Endodermal cell (in vitro differentiated cells): ENCODE measurements around the gene FBXL3. TPM values are rescaled to one million over a fixed set of nuclear protein-coding genes. Genes with fewer than 3 reads are reported as not detected.
A peak's percentile ranks its signal among the peaks of the same experiment; 100 is the strongest.

Experiments used
- DNase-seq: peaks from one replicate; pipeline ENCODE4 v3.0.0-alpha.2; 2017
- H3K27ac ChIP-seq: 2 replicates; pipeline ENCODE4 v1.5.1; 2013; ENCODE audit warnings: mild to moderate bottlenecking, low read depth, low read length, moderate library complexity
- H3K27me3 ChIP-seq: 2 replicates; pipeline ENCODE4 v1.6.1; 2013; ENCODE audit warnings: mild to moderate bottlenecking, low read length, moderate library complexity; ENCODE audit not compliant: insufficient read depth, control insufficient read depth, poor library complexity, severe bottlenecking
- H3K36me3 ChIP-seq: 2 replicates; pipeline ENCODE4 v1.7.0; 2013; ENCODE audit warnings: mild to moderate bottlenecking, low read length, moderate library complexity; ENCODE audit not compliant: control insufficient read depth, insufficient read depth
- H3K4me1 ChIP-seq: one replicate; pipeline ENCODE4 v1.7.0; 2013; ENCODE audit warnings: low read length; ENCODE audit not compliant: control insufficient read depth, insufficient read depth
- H3K4me3 ChIP-seq: 2 replicates; pipeline ENCODE4 v1.5.1; 2013; ENCODE audit warnings: mild to moderate bottlenecking, low read length, moderate library complexity
- H3K9ac ChIP-seq: 2 replicates; pipeline ENCODE4 v1.6.1; 2013; ENCODE audit warnings: mild to moderate bottlenecking, low read length, moderate library complexity; ENCODE audit not compliant: poor library complexity, severe bottlenecking; ENCODE audit errors: extremely low read depth
- H3K9me3 ChIP-seq: 2 replicates; pipeline ENCODE4 v1.6.1; 2013; ENCODE audit warnings: mild to moderate bottlenecking, low read length, moderate library complexity; ENCODE audit not compliant: control insufficient read depth
- H3K27ac Mint-ChIP-seq: 2 replicates; pipeline ENCODE4 v1.8.0; 2020; ENCODE audit warnings: mixed read lengths
- H3K27me3 Mint-ChIP-seq: 2 replicates; pipeline ENCODE4 v1.8.0; 2021; ENCODE audit warnings: mild to moderate bottlenecking, mixed read lengths; ENCODE audit not compliant: insufficient read depth
- H3K36me3 Mint-ChIP-seq: 2 replicates; pipeline ENCODE4 v1.8.0; 2020; ENCODE audit warnings: low read depth, mixed read lengths
- H3K4me1 Mint-ChIP-seq: 2 replicates; pipeline ENCODE4 v1.8.0; 2020; ENCODE audit warnings: mixed read lengths
- H3K4me3 Mint-ChIP-seq: 2 replicates; pipeline ENCODE4 v1.8.0; 2020; ENCODE audit warnings: mild to moderate bottlenecking, moderate library complexity, mixed read lengths
- H3K9me3 Mint-ChIP-seq: 2 replicates; pipeline ENCODE4 v1.8.0; 2020; ENCODE audit warnings: mild to moderate bottlenecking, mixed read lengths
- CTCF ChIP-seq: fragments of 200-600 bp; sonication (generic); conservative IDR thresholded peaks from 2 replicates; pipeline ENCODE4 v1.5.0; 2021; ENCODE audit warnings: antibody characterized with exemption, mild to moderate bottlenecking
- WGBS, 2 experiments: methylation state at CpG; one replicate each; pipeline versions ENCODE4 v1.1.5 to v1.1.7; 2013; ENCODE audit warnings: missing lambda C conversion rate in 2 of 2, mixed read lengths in 1 of 2; ENCODE audit not compliant: insufficient coverage in 1 of 2, insufficient read length in 1 of 2; 5-methylcytosine and 5-hydroxymethylcytosine counted together
- total RNA-seq, 2 donors: library from RNA; stranded (reverse); fragmentation: NEBNext Ultra II Directional in 1 of 2; extraction: Animal tissue kit (Norgen Biotek cat#: 25700) in 1 of 2; gene quantifications; 2 replicates in 1 of 2; 3 replicates in 1 of 2; pipeline ENCODE4 v1.2.1, GENCODE V29; 2021

Gene FBXL3
- total RNA-seq, 2 donors from 2014 or later = 12.7 to 14.3 TPM

- H3K27ac Mint-ChIP-seq = no peak overlapping the region
- Histone ChIP-seq H3K4me1 (peaks cover 12% of the 10 kb centered on the region), H3K9ac (no peak overlapping the region), H3K36me3 (no peaks in the 10 kb centered on the region), H3K27ac (no peak overlapping the region), H3K4me3 (no peak overlapping the region), H3K9me3 (no peaks in the 10 kb centered on the region), H3K27me3 (no peaks in the 10 kb centered on the region)
- peaks cover 26% of the 10 kb centered on the region for H3K4me1 Mint-ChIP-seq
- no peak overlapping the region for H3K4me3 Mint-ChIP-seq
- TF ChIP-seq CTCF = no peak
- no peaks in the 10 kb centered on the region for H3K36me3 Mint-ChIP-seq
- DNase-seq = no peak
- WGBS, 2 experiments = 80 to 99% methylated on average over 1 to 3 of the region's 3 CpGs
- no peaks in the 10 kb centered on the region for H3K9me3 Mint-ChIP-seq
- H3K27me3 Mint-ChIP-seq = no peaks in the 10 kb centered on the region
These were observed 55.7 kb downstream of the FBXL3 start for GRCh38 chr13:76971215-76971614.

- no peaks in the 10 kb centered on the region for H3K9me3 ChIP-seq
- peaks cover 9% of the 10 kb centered on the region for H3K4me1 ChIP-seq
- Mint-ChIP-seq H3K9me3 (no peaks in the 10 kb centered on the region), H3K4me1 (peaks cover 25% of the 10 kb centered on the region), H3K4me3 (no peak overlapping the region), H3K36me3 (no peaks in the 10 kb centered on the region), H3K27ac (no peak overlapping the region), H3K27me3 (no peaks in the 10 kb centered on the region)
- H3K36me3 ChIP-seq = no peaks in the 10 kb centered on the region
- no peak overlapping the region for H3K4me3 ChIP-seq
- no peak overlapping the region for H3K27ac ChIP-seq
- no peaks in the 10 kb centered on the region for H3K27me3 ChIP-seq
- 86 to 90% methylated on average over 4 to 5 of the region's 5 CpGs for WGBS, 2 experiments
- TF ChIP-seq CTCF = no peak
- H3K9ac ChIP-seq = no peak overlapping the region
- no peak for DNase-seq
These were observed 57.2 kb downstream of the FBXL3 start for GRCh38 chr13:76969488-76970365.

GRCh38 chr13:76968041-76968440 lies 58.9 kb downstream of the FBXL3 start:
- Histone ChIP-seq H3K4me3 (no peak overlapping the region), H3K27ac (no peak overlapping the region), H3K27me3 (no peaks in the 10 kb centered on the region), H3K9me3 (no peaks in the 10 kb centered on the region), H3K36me3 (no peaks in the 10 kb centered on the region), H3K9ac (no peak overlapping the region), H3K4me1 (peaks cover 7% of the 10 kb centered on the region)
- H3K36me3 Mint-ChIP-seq = no peaks in the 10 kb centered on the region
- no peak overlapping the region for H3K4me3 Mint-ChIP-seq
- H3K4me1 Mint-ChIP-seq = peaks cover 19% of the 10 kb centered on the region
- H3K27ac Mint-ChIP-seq = no peak overlapping the region
- no peaks in the 10 kb centered on the region for H3K27me3 Mint-ChIP-seq
- TF ChIP-seq CTCF = no peak
- peak; percentile 47 for DNase-seq
- WGBS, 2 experiments = 88 to 94% methylated on average over 4 to 6 of the region's 6 CpGs
- H3K9me3 Mint-ChIP-seq = no peaks in the 10 kb centered on the region
